Measurements from ENCODE around the gene PLEKHM1. TPM values are rescaled to one million over a fixed set of nuclear protein-coding genes. Genes with fewer than 3 reads are reported as not detected.

PLEKHM1 gene
- 20.5 to 25.9 TPM (median 23.3 TPM) in 5 replicates for total RNA-seq (2022; extraction: Qiagen RNA extraction; ENCODE audit: low read depth)

GRCh38 chr17:45490615-45491433 lies at the start of gene PLEKHM1:
TSS of gene PLEKHM1 (minus strand) at chr17:45490721. CDS start at chr17:45482484, 8,237 bp downstream.

GRCh38 chr17:45432405-45433158 lies 57.9 kb downstream of the PLEKHM1 start, which contains the start of gene ARHGAP27:
TSS of gene ARHGAP27 (minus strand) at chr17:45432870. CDS start at chr17:45430279, 2,591 bp downstream.

Other genes with a start within 250 kb of the PLEKHM1 start
- 0.09 to 0.31 TPM (median 0.13 TPM) in 5 replicates for gene SPATA32, start 228.6 kb downstream of the PLEKHM1 start, total RNA-seq (2022; extraction: Qiagen RNA extraction; ENCODE audit: low read depth)
- 40.8 to 74.6 TPM (median 57.2 TPM) in 5 replicates for gene MAP3K14, start 173.7 kb downstream of the PLEKHM1 start, total RNA-seq (2022; extraction: Qiagen RNA extraction; ENCODE audit: low read depth)
- 11.7 to 16.3 TPM (median 15.3 TPM) in 5 replicates for gene ARHGAP27, start 57.9 kb downstream of the PLEKHM1 start, total RNA-seq (2022; extraction: Qiagen RNA extraction; ENCODE audit: low read depth)